IMR-90 (cell line): Measurements from ENCODE around the gene GNAS-AS1. TPM values are rescaled to one million over a fixed set of nuclear protein-coding genes. Genes with fewer than 3 reads are reported as not detected.
A peak's percentile ranks its signal among the peaks of the same experiment; 100 is the strongest.

ENCODE experiments used
- ATAC-seq: fragments of 200-7000 bp; cut with Tn5 transposase; 2 replicates; pipeline ENCODE4 v1.9.1; 2020; ENCODE audit warnings: low read depth, mild to moderate bottlenecking, moderate library complexity
- BruUV-seq: library from RNA; stranded (reverse); fragments of 400-500 nt; replicated peaks from 2 replicates; lab custom pipeline; 2021; lab: Mats Ljungman, UMichigan
- CTCF ChIA-PET: fragments of 300-600 bp; formaldehyde crosslinking; extraction: SDS; loops from one replicate; lab custom pipeline; 2021; ENCODE audit warnings: antibody characterized with exemption; lab: Yijun Ruan, JAX
- POLR2A ChIA-PET: fragments of 300-600 bp; sonication (Branson Sonifier 250); formaldehyde crosslinking; loops from one replicate; lab custom pipeline; 2022; ENCODE audit warnings: antibody characterized with exemption; ENCODE audit not compliant: unreplicated experiment; lab: Charles Lee
- DNase-seq: peaks from one replicate; pipeline ENCODE4 v3.0.0; 2013
- H2AFZ ChIP-seq: replicated peaks from 2 replicates; pipeline ENCODE3; 2013; ENCODE audit warnings: low read length, mild to moderate bottlenecking; ENCODE audit not compliant: poor library complexity
- H2AK5ac ChIP-seq: 2 replicates; pipeline ENCODE4 v1.6.1; 2013; ENCODE audit warnings: low read depth, low read length, inconsistent platforms
- H2AK9ac ChIP-seq: replicated peaks from 2 replicates; pipeline ENCODE3; 2013; ENCODE audit warnings: mild to moderate bottlenecking, low read depth, low read length, moderate library complexity; ENCODE audit not compliant: poor library complexity
- H2BK120ac ChIP-seq: 2 replicates; pipeline ENCODE4 v1.6.1; 2013; ENCODE audit warnings: low read depth, low read length, inconsistent platforms
- H2BK15ac ChIP-seq: 3 replicates; pipeline ENCODE4 v1.6.1; 2013; ENCODE audit warnings: low read depth, low read length, inconsistent platforms
- H2BK20ac ChIP-seq: 2 replicates; pipeline ENCODE4 v1.6.1; 2013; ENCODE audit warnings: low read depth, mild to moderate bottlenecking, inconsistent platforms, low read length, moderate library complexity
- H2BK5ac ChIP-seq: 2 replicates; pipeline ENCODE4 v1.6.1; 2013; ENCODE audit warnings: mild to moderate bottlenecking, low read depth, low read length, inconsistent platforms; ENCODE audit not compliant: poor library complexity, severe bottlenecking
- H3K14ac ChIP-seq: replicated peaks from 2 replicates; pipeline ENCODE4 v1.6.1; 2013; ENCODE audit warnings: low read depth, low read length, inconsistent platforms
- H3K18ac ChIP-seq: 2 replicates; pipeline ENCODE4 v1.6.1; 2013; ENCODE audit warnings: low read depth, low read length, control low read depth
- H3K23ac ChIP-seq: 2 replicates; pipeline ENCODE4 v1.6.1; 2013; ENCODE audit warnings: low read depth, low read length, inconsistent platforms
- H3K27ac ChIP-seq: 2 replicates; pipeline ENCODE4 v1.5.1; 2013; ENCODE audit warnings: mild to moderate bottlenecking, control low read depth, low read length; ENCODE audit not compliant: insufficient read depth
- H3K27me3 ChIP-seq: 2 replicates; pipeline ENCODE4 v1.6.1; 2013; ENCODE audit warnings: low read length; ENCODE audit not compliant: control insufficient read depth, insufficient read depth
- H3K36me3 ChIP-seq: 2 replicates; pipeline ENCODE4 v1.6.1; 2013; ENCODE audit warnings: low read length, mixed read lengths; ENCODE audit not compliant: control insufficient read depth, insufficient read depth
- H3K4ac ChIP-seq: 2 replicates; pipeline ENCODE4 v1.6.1; 2013; ENCODE audit warnings: low read depth, low read length, inconsistent platforms
- H3K4me1 ChIP-seq: 2 replicates; pipeline ENCODE4 v1.6.1; 2013; ENCODE audit warnings: low read length, mixed read lengths; ENCODE audit not compliant: control insufficient read depth, insufficient read depth
- H3K4me2 ChIP-seq: 2 replicates; pipeline ENCODE4 v1.6.1; 2013; ENCODE audit warnings: low read depth, mild to moderate bottlenecking, control low read depth, low read length, moderate library complexity
- H3K4me3 ChIP-seq: 2 replicates; pipeline ENCODE4 v1.5.1; 2013; ENCODE audit warnings: low read depth, mild to moderate bottlenecking, control low read depth, low read length, moderate library complexity; ENCODE audit not compliant: insufficient read depth
- H3K56ac ChIP-seq: 2 replicates; pipeline ENCODE4 v1.6.1; 2013; ENCODE audit warnings: low read length, inconsistent platforms; ENCODE audit not compliant: insufficient read depth; ENCODE audit errors: extremely low read depth
- H3K79me1 ChIP-seq, 2 experiments: 2 replicates each; pipeline ENCODE4 v1.6.1; 2013; ENCODE audit warnings: low read length in 2 of 2, inconsistent platforms in 1 of 2, low read depth in 1 of 2
- H3K9ac ChIP-seq: 2 replicates; pipeline ENCODE4 v1.6.1; 2013; ENCODE audit warnings: low read depth, low read length, control low read depth
- H3K9me1 ChIP-seq: 2 replicates; pipeline ENCODE4 v1.6.1; 2013; ENCODE audit warnings: low read length, inconsistent platforms; ENCODE audit not compliant: insufficient read depth
- H3K9me3 ChIP-seq: 2 replicates; pipeline ENCODE4 v1.6.1; 2013; ENCODE audit warnings: low read length; ENCODE audit not compliant: control insufficient read depth, insufficient read depth
- H4K20me1 ChIP-seq: 2 replicates; pipeline ENCODE4 v1.6.1; 2013; ENCODE audit warnings: low read length, inconsistent platforms; ENCODE audit not compliant: insufficient read depth
- H4K5ac ChIP-seq: 2 replicates; pipeline ENCODE4 v1.6.1; 2013; ENCODE audit warnings: mild to moderate bottlenecking, low read depth, low read length, control low read depth
- H4K8ac ChIP-seq, 2 experiments: 2 replicates each; pipeline ENCODE4 v1.6.1; 2013; ENCODE audit warnings: low read depth in 2 of 2, low read length in 2 of 2, control low read depth in 1 of 2, inconsistent platforms in 1 of 2
- H4K91ac ChIP-seq: 2 replicates; pipeline ENCODE4 v1.6.1; 2013; ENCODE audit warnings: low read depth, low read length, inconsistent platforms; ENCODE audit not compliant: insufficient read depth
- BHLHE40 ChIP-seq: fragments of 150-350 bp; IDR thresholded peaks from 2 replicates; pipeline ENCODE4 v1.6.1; 2016; ENCODE audit warnings: mild to moderate bottlenecking, low read depth, low read length
- FOS ChIP-seq: fragments of 150-350 bp; IDR thresholded peaks from 2 replicates; pipeline ENCODE4 v1.6.1; 2016; ENCODE audit warnings: low read depth, low read length
- MXI1 ChIP-seq: IDR thresholded peaks from 2 replicates; pipeline ENCODE4 v1.6.1; 2012; ENCODE audit warnings: low read depth, mild to moderate bottlenecking, low read length, moderate library complexity, borderline replicate concordance
- RCOR1 ChIP-seq: IDR thresholded peaks from 2 replicates; pipeline ENCODE4 v1.6.1; 2012; ENCODE audit warnings: mild to moderate bottlenecking, low read length, improper control_type of control experiment; ENCODE audit not compliant: insufficient replicate concordance
- RFX5 ChIP-seq: IDR thresholded peaks from 2 replicates; pipeline ENCODE4 v1.8.0; 2012; ENCODE audit warnings: low read depth, mild to moderate bottlenecking, low read length, moderate library complexity
- WGBS, 2 experiments: methylation state at CpG; one replicate each; pipeline versions ENCODE4 v1.1.5 to v1.1.7; 2013; ENCODE audit warnings: missing lambda C conversion rate in 2 of 2; ENCODE audit not compliant: insufficient read length in 1 of 2; ENCODE audit errors: extremely low coverage in 2 of 2; 5-methylcytosine and 5-hydroxymethylcytosine counted together
- dilution Hi-C: fragments of 300-500 bp; cut with HindIII; formaldehyde crosslinking; loops from one replicate; pipeline ENCODE4 v1.14.3; 2018; ENCODE audit warnings: low sequenced_read_pairs; ENCODE audit not compliant: unreplicated experiment
- in situ Hi-C: fragments of 300-500 bp; cut with MboI; formaldehyde crosslinking; loops from 3 replicates; pipeline ENCODE4 v1.14.3; 2019; ENCODE audit warnings: low sequenced_read_pairs, inconsistent platforms, mixed read lengths
- intact Hi-C: fragments of 100-400 bp; cut with micrococcal nuclease; formaldehyde crosslinking; loops from 2 replicates; pipeline ENCODE4 v1.10.0; 2022
- polyA plus RNA-seq, 3 experiments: library from polyadenylated mRNA; depleted of rRNA; stranded (reverse); fragments of >200 nt; gene quantifications; 2 replicates each; pipeline ENCODE4 v1.2.3, GENCODE V29; 2012; ENCODE audit warnings: low replicate concordance in 1 of 3
- total RNA-seq: library from RNA; depleted of rRNA; stranded (reverse); fragments of >200 nt; gene quantifications from 2 replicates; pipeline ENCODE4 v1.2.3, GENCODE V29; 2012
- TF ChIP-seq, protein P1 (sequence below): fragments of 150-350 bp; IDR thresholded peaks from 2 replicates; pipeline ENCODE4 v1.6.1; 2017; ENCODE audit warnings: mild to moderate bottlenecking, antibody characterized with exemption, low read length, low read depth

The GNAS-AS1 gene
- total and polyA plus RNA-seq, 2 of the 4 experiments (the other 2 are of a cell fraction) = 0.54 to 0.60 TPM

DNA sequence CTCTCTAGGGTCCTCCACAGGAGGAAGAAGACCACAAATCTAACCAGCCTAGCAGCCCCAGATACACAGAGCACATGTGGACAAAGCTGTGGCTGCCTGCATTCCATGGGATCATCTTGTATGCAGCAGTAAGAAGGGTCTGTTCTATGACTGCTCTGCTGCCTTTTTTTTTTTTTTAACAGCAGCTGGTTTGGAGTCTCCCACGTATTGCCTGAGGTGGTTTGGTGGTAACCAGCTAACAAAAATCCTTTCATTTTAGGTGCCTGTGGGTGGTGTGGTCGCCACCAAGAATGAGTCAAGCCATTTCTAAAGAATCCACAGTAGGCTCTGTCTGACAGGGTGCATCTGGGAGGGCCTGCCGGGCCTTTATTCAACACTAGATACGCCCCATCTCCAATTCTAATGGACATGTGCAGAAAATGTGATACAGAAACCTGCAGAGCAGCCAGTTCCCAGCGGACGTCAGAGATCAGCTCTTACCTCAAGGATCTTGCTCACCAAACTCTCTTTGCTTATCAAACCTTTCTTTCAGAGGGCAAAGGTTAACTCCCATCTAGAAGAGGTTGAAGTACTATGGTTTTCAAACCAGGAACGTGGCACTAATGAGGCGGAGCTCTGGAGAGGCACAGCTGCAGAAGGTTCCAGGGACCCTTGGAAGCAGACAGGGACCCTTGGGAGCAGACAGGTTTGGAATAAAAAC, 32.0 kb downstream of the GNAS-AS1 start:
- intact Hi-C loops = no loop called here
- Histone ChIP-seq H3K14ac (no peak overlapping the region), H4K8ac (no peak overlapping the region), H2BK5ac (no peak overlapping the region), H3K9me3 (no peaks in the 10 kb centered on the region), H3K27me3 (peaks cover 3% of the 10 kb centered on the region), H3K4ac (no peak overlapping the region), H3K36me3 (no peaks in the 10 kb centered on the region), H3K4me2 (no peak overlapping the region), H3K27ac (no peak overlapping the region), H3K4me1 (peaks cover 5% of the 10 kb centered on the region), H4K20me1 (no peaks in the 10 kb centered on the region), H3K56ac (no peak overlapping the region), H2BK15ac (no peak overlapping the region), H3K9me1 (no peaks in the 10 kb centered on the region; the same call in 1 of the 2 replicates), H3K4me3 (no peak overlapping the region), H2BK120ac (no peak overlapping the region), H4K5ac (no peak overlapping the region), H2BK20ac (no peak overlapping the region), H3K79me1 (no peaks in the 10 kb centered on the region), H2AK9ac (no peak overlapping the region), H3K9ac (no peak overlapping the region), H4K91ac (no peak overlapping the region), H3K18ac (no peak overlapping the region), H3K23ac (no peak overlapping the region), H2AFZ (no peak overlapping the region), H2AK5ac (no peak overlapping the region)
- ATAC-seq = peak; percentile 81
- ChIA-PET CTCF (interaction anchor here (0.6 to 1.4 kb wide), 2 partner anchors 17 to 584 kb away, joined by 3 read pairs; no protein-coding TSS in a partner anchor), POLR2A (interaction anchor here (0.5 to 0.6 kb wide), 2 partner anchors 20 to 164 kb away, joined by 3 to 10 read pairs; no protein-coding TSS in a partner anchor)
- 0 out of 2 replicates have a peak, but pooled peaks have one; percentile 19 for TF ChIP-seq FOS
- peak; percentile 34; the same call in 1 of the 2 replicates for TF ChIP-seq BHLHE40
- TF ChIP-seq MXI1 = no peak
- no peak for TF ChIP-seq RFX5
- TF ChIP-seq RCOR1 = peak; percentile 65
- TF ChIP-seq, protein P1, sequence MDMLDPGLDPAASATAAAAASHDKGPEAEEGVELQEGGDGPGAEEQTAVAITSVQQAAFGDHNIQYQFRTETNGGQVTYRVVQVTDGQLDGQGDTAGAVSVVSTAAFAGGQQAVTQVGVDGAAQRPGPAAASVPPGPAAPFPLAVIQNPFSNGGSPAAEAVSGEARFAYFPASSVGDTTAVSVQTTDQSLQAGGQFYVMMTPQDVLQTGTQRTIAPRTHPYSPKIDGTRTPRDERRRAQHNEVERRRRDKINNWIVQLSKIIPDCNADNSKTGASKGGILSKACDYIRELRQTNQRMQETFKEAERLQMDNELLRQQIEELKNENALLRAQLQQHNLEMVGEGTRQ = peak; percentile 3; the same call in 1 of the 2 replicates
- WGBS, 2 experiments = 80% methylated on average over 2 of the region's 8 CpGs; no CpG with 5 or more reads in 1 of the 2 experiments
- no TSS peak for BruUV-seq
- in situ Hi-C loops = no loop called here
- peak; percentile 89 for DNase-seq
- dilution Hi-C loops = no loop called here
